ENCODE results near the gene FGFR4.

The FGFR4 gene

DNA sequence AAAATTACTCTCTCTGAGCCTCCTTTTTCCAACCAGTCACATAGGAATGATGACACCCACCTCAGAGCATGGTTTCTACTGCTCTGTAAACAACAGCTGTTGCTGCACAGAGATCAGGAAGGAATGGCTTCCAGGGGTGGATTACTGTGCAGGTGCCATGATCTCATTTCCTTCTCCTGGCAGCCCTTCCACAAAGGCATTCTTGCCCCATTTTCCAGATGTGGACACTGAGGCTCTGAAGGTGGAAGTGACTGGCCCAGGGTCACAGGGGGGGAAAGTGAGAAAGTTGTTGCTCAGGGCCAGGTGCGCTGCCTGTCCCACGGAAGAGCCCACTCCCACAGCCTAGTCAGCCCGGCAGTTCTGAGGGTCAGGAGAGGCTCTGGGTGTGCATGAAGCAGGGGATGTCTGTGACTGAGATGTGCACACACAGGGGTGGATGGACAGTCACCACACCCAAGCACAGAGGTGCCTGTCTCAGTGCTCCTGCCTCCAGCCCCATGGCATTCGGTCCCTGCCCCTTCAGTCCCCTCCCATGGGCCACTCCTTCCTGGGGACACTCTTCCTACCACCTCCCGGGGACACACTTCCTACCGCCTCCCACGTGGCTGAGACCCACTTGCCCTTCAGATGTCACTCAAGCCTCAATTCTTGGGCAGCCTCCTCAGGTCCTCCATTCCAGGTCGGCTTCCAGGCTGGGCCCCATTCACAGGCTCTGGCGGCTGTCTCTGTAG is 17.0 kb downstream of the FGFR4 start:
- no peak for DNase-seq

DNA sequence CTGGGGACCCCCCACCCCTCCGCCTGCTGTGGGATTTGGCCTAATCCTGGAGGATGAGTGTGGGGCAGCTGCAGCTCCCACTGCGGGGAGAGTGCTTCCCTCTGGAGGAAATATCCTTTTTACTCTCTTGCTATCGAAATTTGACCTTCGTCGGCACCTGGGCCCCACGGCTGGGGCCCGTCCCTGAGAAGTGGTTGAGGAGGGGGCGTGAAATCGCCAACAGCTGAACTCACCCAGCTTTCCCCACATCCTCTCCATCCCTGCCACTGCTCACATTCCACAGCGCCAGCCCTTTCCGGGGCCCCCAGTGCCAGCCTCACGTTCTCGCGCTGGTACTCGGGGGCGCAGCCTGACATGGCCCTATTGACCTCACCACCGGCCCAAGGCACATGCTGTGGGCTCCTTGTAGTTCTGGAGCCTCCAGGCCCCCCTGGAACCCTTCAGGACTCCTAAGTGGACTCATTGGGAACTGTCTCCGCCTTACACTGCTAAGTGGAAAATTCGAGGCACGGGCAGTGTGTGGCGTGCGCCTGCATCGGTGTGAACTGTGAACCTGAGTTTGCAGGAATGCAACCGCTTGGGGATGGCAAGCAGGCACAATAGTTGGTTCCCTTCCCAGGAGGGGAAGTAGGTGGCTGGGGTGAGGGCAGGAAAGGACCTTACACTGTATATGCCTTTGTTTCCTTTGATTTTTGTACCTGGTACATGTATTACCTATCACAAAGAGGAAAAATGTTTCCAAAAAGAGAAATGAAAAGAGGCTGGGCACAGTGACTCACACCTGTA is 19.2 kb downstream of the FGFR4 start:
- DNase-seq = no peak

- DNase-seq = no peak
Observed at GRCh38 chr5:177107159-177107558, 20.4 kb downstream of the FGFR4 start.

DNA sequence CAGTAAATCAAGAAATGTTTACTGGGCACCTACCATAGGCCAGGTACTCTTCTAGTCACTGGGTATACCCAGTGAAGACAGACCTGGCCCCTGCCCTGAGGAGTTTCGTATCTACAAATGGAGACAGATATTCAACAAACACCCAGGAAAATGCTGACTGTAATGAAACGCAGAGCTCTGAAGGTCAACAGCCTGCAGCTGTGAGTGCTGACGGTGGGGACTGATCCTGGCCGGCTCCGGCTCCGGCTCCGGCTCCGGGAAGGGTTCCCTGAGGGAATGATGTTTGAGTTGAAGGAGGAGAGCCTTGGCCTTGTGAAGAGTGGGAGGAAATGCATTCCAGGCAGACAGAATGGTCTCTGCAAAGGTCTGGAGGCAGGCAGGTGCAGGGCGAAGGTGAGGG is 23.1 kb downstream of the FGFR4 start:
- no peak for DNase-seq

- peak; percentile 46 for DNase-seq
Observed at GRCh38 chr5:177111720-177112394, 25.1 kb downstream of the FGFR4 start.

GRCh38 chr5:177112589-177113220 is 26.0 kb downstream of the FGFR4 start:
- DNase-seq = no peak

DNA sequence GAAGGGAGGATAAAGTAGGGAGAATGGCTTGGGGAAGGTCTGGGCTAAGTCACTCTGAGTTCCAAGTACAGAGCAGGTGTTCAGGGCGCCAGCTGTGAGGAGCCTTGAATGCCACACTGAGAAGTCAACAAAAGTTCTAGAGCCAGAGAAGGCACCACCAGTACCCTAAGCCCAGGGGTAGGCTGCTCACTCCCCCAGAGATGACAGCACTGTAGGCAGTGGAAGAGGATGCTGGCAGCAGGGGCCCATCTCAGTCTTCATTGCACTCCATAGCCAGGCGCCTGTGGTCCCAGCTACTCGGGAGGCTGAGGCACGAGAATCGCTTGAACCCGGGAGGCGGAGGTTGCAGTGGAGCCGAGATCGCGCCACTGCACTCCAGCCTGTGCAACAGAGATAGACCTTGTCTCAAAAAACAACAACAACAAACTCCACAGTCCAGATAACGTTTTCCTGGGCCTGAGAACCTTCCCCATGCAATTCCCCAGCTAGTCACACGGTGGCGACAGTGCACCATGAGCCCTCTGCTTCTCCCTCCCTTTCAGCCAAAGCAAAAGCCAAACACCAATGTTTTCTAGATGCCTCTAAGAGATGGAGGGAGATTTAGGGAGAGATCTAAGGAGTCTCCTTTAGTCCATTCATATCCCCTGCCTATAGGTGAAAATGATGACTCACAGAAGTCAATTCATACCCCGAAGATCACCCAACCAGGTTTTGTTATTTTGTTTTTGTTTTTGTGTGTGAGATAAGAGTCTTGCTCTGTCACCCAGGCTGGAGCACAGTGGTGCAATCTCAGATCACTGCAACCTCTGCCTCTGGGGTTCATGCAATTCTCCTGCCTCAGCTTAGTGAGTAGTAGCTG is 27.1 kb downstream of the FGFR4 start:
- peak; percentile 34 for DNase-seq

GRCh38 chr5:177116631-177117373 is 30.1 kb downstream of the FGFR4 start:
- DNase-seq = no peak

GRCh38 chr5:177117441-177118045 is 30.8 kb downstream of the FGFR4 start:
- no peak for DNase-seq

DNA sequence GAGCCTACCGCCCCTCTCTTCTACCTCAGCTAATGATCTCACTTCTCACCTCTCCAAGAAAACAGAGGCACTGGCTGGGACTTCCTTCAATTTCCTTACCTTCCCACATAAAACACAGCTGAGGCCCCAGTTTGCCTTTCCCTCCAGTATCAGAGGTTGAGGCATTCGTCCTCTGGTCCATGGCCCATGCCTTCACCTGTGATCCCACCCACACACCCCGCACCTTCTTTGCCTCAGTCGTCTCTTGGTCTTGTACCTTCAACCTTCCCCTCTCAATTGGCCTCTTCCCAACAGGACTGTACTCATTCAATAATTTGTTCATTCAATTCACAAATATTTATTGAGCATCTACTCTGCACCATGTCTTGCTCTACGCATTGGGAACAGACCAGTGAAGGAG is 35.9 kb downstream of the FGFR4 start:
- DNase-seq = no peak

GRCh38 chr5:177123789-177124485 is 37.2 kb downstream of the FGFR4 start:
- DNase-seq = no peak

- DNase-seq = no peak
Observed at GRCh38 chr5:177124486-177124991, 37.8 kb downstream of the FGFR4 start.

DNA sequence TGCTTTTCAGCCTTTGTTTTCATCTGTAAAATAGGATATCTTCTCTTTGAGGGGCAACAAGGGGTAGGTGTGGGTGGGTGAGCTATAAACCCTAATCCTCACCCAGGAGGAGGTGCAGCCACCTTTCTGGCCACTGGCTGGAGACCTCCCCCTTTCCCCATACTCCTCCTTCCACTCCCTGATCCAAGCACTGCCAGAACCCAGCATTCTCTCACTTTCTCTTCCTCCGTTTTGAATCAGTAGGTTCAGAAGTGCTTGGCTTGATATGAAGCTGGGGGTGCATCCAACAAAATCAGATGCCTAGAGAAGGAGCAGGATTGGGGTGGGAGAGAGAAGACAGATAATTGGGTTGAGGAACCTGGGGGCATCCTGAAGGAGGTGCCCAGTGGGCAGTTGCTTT is 40.1 kb downstream of the FGFR4 start:
- DNase-seq = no peak

GRCh38 chr5:177128551-177128981 is 41.9 kb downstream of the FGFR4 start:
- DNase-seq = no peak

DNA sequence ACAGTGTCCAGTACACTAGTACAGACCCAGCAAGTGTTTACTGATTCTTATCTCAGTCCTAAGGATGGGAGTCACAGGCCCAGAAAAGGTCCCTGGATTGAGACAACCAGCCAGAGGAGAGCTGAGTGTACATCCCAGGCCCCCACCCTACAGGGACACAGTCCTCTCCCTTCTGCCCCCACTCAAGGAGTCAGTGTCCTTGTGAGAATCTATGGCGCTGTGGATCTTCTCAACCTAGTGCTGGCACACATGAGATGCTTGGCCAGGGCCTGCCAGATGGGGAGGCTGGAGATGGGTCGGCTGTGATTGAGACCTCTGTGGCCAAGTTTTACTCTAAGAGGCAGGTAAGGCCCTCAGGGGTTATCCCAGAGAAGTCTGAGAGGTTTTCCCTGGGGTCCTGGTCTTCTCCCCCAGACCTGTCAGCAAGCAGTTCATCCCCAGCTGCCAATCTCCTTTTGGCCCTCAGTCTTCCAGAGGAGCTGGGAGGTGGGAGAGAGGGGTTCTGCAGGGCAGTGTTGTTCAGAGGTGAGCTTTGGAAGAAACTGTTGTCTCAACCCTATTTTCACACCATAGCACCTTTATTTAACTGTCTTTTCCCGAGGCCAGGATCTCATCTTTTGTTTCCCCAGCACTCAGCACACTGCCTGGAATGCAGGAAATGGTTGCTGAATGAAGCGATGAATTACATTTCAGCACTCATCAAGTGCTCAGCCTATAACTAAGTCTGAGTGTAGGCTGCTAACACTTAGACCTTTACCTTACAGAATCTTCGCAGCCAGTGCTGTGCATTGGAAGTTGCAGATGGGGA is 43.7 kb downstream of the FGFR4 start:
- DNase-seq = no peak

DNA sequence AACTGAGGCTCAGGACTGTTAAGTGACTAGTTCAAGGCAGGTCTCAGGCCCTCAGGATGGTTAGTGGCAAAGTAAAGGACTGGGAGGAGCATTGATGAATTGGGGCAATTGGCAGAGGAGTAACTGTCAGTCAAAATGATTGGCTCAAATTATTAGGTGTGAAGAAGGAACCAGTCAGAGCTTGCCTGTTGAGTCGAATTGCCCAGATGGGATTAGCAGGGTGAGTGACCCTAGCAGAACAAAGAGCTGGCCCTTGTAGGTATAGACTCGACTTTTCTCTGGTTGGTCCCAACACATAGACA is 44.3 kb downstream of the FGFR4 start:
- no peak for DNase-seq

DNA sequence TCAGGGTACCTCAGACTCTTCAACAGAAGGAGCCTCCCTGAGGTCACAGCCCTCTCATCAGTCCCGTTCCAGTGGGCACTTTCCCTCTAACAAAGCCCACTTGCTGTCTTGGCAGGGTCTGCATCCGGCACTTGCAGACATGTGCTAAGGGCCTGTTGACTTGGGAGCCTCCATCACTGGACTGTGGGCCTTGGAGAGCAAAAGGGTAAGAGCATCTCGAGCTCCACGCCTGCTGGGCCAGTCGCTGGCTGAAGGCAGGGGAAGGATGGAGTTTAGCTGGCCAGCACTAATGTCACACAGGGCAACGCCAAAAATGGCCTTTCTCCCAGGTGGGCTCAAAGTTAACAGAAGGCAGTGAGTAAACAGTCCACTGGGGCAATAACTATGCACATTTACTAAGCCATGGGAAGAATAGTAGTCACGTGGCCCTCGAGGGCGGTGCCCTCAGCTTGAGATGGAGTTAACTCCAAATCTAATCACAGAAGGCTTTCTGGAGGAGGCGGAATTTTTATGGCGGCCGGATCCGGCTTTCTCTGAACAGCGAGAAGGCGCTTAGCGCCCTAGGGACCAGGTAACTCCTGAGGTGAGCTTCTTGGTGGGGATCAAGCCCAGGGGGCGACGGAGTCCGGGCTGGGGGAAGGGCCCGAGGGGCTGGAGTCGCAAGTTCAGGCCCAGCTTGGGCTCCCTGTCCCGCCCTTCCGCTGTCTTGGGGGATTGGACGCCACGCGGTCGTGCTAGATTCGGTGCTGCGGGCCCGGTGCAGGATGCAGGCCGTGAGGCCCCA is 44.8 kb downstream of the FGFR4 start:
- DNase-seq = no peak

All from NK-92 treated with Interleukin-12 subunit alpha and Interleukin-12 subunit beta, amount 100 ng/mL, for 24 hours (cell line).